ACHN (cell line): ENCODE results near the gene HCN4.

Source experiments
- DNase-seq: peaks from one replicate; pipeline ENCODE4 v3.0.0-alpha.2; 2015
- in situ Hi-C: cut with HindIII; loops from 2 replicates; pipeline ENCODE4 v1.10.0; 2017; ENCODE audit warnings: low sequenced_read_pairs, low pct_ligation_motif_present, low pct_unique_long_range_greater_than_20kb

The HCN4 gene

GRCh38 chr15:73331991-73332925 lies 36.5 kb downstream of the HCN4 start:
- in situ Hi-C loops, result no loop called here
- DNase-seq, result no peak

- in situ Hi-C loops, result no loop called here
- DNase-seq, result no peak
Observed at GRCh38 chr15:73331501-73331900, 37.3 kb downstream of the HCN4 start.

GRCh38 chr15:73330206-73331051 lies 38.3 kb downstream of the HCN4 start:
- DNase-seq, result no peak
- in situ Hi-C loops, result no loop called here

GRCh38 chr15:73329501-73330200 lies 39.1 kb downstream of the HCN4 start:
- in situ Hi-C loops, result no loop called here
- no peak for DNase-seq

DNA sequence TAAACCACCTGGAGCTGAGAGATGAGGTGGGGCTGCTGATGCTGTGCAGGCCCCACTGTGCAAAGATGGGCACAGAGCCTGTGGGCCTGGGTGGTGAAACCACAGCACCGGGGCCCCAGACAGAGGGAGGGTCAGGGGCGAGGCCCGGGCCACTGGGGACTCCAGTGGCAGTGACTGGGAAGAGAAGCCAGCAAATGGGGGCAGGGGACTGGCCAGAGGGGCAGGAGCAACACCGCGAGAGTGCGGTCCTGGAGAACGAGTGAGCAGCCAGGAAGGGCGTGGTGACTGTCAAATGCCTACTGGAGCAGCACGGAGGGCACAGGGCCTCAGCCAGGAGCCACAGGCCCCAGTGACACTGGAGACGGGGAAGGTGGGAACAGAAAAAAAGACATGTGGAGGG lies 39.8 kb downstream of the HCN4 start:
- DNase-seq, result no peak
- in situ Hi-C loops, result no loop called here

- in situ Hi-C loops, result no loop called here
- no peak for DNase-seq
Observed at GRCh38 chr15:73328149-73328820, 40.5 kb downstream of the HCN4 start.

DNA sequence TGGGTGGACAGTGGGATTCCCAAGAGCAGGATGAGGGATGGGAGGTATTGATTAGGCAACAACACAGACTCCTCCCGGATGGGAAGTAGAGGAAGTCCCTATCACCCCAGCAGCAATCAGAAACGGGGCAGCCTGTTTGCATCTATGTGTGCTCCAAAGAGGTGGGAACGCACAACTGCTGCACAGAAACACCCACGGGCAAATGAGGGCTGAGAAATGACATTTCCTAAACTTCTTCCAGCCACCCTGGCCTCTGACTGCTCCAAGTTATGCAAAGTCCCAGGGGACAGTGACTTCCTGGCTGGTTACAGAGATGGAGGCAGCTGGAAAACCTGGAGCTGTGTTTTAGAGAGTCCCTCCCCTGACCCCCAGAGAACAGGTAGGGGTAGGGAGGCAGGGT lies 42.6 kb downstream of the HCN4 start:
- no peak for DNase-seq
- in situ Hi-C loops, result no loop called here

DNA sequence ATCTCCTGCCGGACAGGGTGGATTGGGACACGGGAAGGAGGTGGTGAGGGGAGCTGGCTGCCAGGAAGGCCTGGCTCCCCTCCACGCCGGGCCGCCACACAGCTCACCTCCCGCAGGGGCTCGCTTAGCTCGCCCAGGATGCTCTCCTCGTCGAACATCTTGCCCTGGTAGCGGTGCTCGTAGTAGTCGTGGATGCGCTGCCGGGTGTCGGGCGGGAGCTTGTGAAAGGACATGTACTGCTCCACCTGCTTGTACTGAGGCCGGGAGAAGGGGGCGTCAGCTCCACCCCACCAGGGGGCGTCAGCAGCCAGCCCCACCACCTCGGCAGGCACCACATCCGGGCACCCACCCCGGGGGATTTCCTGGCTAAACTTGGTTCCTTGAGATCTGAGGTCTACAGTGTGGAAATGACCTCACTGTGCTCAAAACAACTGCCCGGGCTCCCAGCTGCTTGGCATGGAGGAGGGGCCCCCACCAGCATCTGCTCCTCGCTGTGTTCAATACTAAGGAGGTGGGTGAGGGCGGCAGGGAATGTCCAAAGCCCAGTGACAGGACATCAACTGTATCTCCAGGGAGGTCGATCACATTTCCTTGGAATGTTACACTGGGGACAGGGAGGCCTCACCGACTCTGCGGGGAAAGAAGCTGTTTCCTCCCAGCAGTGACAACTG lies 43.4 kb downstream of the HCN4 start:
- DNase-seq, result no peak
- in situ Hi-C loops, result no loop called here

DNA sequence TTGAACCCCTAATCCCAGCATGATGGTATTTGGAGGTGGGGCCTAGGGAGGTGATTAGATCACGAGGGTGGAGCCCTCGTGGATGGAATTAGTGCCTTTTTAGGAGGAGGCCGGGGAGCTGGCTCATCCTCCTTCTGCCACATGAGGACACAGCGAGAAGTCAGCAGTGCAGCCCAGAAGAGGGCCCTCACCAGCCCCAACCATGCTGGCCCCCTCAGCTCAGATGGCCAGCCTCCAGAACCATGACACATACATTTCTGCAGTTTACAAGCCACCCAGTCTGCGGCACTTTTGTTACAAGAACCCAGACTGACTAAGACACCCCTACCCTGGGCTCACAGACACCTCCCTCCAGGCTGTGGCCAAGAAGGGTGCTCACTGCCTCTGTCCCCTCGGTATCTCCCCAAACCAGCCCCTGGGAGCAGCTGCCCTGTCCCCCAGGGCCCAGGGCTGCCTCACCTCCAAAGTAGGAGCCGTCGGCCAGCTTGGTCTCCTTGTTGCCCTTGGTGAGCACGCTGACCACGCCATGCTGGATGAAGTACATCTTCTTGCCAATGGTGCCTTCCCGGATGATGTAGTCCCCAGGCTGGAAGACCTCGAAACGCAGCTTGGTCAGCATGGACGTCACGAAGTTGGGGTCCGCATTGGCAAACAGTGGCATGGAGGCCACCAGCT lies 44.1 kb downstream of the HCN4 start:
- DNase-seq, result no peak
- in situ Hi-C loops, result no loop called here

GRCh38 chr15:73323956-73324355 lies 44.8 kb downstream of the HCN4 start:
- in situ Hi-C loops, result no loop called here

DNA sequence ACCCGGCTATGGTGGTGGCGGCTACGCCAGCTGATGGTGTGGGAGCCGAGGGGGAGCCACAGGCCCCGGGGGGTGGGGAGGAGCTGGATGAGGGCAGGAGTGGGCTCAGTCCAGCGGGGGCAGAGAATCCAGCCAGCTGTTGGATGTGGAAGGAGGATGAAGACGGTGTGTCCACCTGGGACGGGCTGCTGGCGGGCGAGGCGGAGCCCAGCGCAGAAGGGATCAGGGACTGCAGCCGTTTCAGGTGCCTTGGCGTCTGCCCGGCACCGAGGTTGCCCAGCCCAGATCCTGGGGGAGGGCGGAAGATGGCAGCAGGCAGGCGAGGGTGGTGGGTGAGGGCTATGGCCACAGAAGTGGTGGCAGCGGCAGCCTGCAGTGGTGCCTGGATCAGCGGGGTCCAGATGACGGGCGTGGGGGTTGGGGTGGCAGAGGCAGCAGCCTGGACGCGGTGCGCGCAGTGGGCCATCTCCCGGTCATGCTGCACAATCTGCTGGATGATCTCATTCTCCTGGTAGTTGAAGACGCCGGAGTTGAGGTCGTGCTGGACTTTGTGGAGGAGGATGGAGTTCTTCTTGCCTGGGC lies 45.3 kb downstream of the HCN4 start:
- no peak for DNase-seq

More at GRCh38 chr15:73323956-73324355, 44.8 kb downstream of the HCN4 start:
- no peak for DNase-seq

GRCh38 chr15:73322665-73323373 lies 45.9 kb downstream of the HCN4 start:
- DNase-seq, result no peak
- in situ Hi-C loops, result no loop called here

More for the DNA sequence above, 45.3 kb downstream of the HCN4 start:
- in situ Hi-C loops, result no loop called here

GRCh38 chr15:73321496-73322450 lies 47.0 kb downstream of the HCN4 start:
- in situ Hi-C loops, result no loop called here

GRCh38 chr15:73320619-73321180 lies 48.1 kb downstream of the HCN4 start:
- no peak for DNase-seq
- in situ Hi-C loops, result no loop called here

More at GRCh38 chr15:73321496-73322450, 47.0 kb downstream of the HCN4 start:
- no peak for DNase-seq
